Neural cell (in vitro differentiated cells): ENCODE results near the gene ZNF440. TPM values are rescaled to one million over a fixed set of nuclear protein-coding genes. Genes with fewer than 3 reads are reported as not detected.
"Not testable (repeated sequence)": the region's sequence is repeated elsewhere in the genome, so short reads cannot be mapped to it uniquely, and the experiment has no call there.

Source experiments
- H2AFZ ChIP-seq: fragments of 200-600, 300-800 bp; sonication (generic), shearing (Covaris generic); 2 replicates; pipeline ENCODE4 v1.6.0; 2014; ENCODE audit warnings: low read depth, mild to moderate bottlenecking, antibody characterized with exemption, low read length, moderate library complexity
- H3F3A ChIP-seq: fragments of 200-600 bp; shearing (Covaris generic); 2 replicates; pipeline ENCODE4 v1.6.1; 2016; ENCODE audit warnings: mild to moderate bottlenecking, moderate library complexity, mixed read lengths, antibody characterized with exemption, low read length; ENCODE audit not compliant: insufficient read depth, poor library complexity, severe bottlenecking
- H3K27ac ChIP-seq: fragments of 200-600, 300-800 bp; sonication (generic), shearing (Covaris generic); 2 replicates; pipeline ENCODE4 v1.5.1; 2014; ENCODE audit warnings: mild to moderate bottlenecking, low read length, moderate library complexity
- H3K27me3 ChIP-seq: fragments of 300-800, 200-600 bp; sonication (generic), shearing (Covaris generic); 2 replicates; pipeline ENCODE4 v1.6.0; 2014; ENCODE audit warnings: mild to moderate bottlenecking, low read depth, low read length, moderate library complexity; ENCODE audit not compliant: insufficient read depth
- H3K36me3 ChIP-seq: fragments of 300-800, 200-600 bp; sonication (generic), shearing (Covaris generic); 2 replicates; pipeline ENCODE4 v1.5.1; 2014; ENCODE audit warnings: mild to moderate bottlenecking, antibody characterized with exemption, low read length, moderate library complexity; ENCODE audit not compliant: insufficient read depth
- H3K4me2 ChIP-seq: fragments of 300-800, 200-600 bp; sonication (generic), shearing (Covaris generic); 2 replicates; pipeline ENCODE4 v1.6.0; 2014; ENCODE audit warnings: mild to moderate bottlenecking, low read length
- H3K4me3 ChIP-seq: fragments of 300-800, 200-600 bp; sonication (generic), shearing (Covaris generic); 2 replicates; pipeline ENCODE4 v1.5.1; 2014; ENCODE audit warnings: mild to moderate bottlenecking, low read length, moderate library complexity
- H3K79me2 ChIP-seq: fragments of 200-600 bp; shearing (Covaris generic); replicated peaks from 2 replicates; pipeline ENCODE4 v1.6.0; 2014; ENCODE audit warnings: mild to moderate bottlenecking, low read length, moderate library complexity; ENCODE audit not compliant: insufficient read depth
- H3K9ac ChIP-seq: fragments of 300-800, 200-600 bp; sonication (generic), shearing (Covaris generic); 2 replicates; pipeline ENCODE4 v1.6.1; 2016; ENCODE audit warnings: mild to moderate bottlenecking, low read length, mixed read lengths
- H3K9me2 ChIP-seq: fragments of 200-600 bp; shearing (Covaris generic); 2 replicates; pipeline ENCODE4 v1.6.1; 2016; ENCODE audit warnings: mild to moderate bottlenecking, low read length, mixed read lengths; ENCODE audit not compliant: insufficient read depth
- H3K9me3 ChIP-seq: fragments of 200-600, 300-800 bp; sonication (generic), shearing (Covaris generic); 2 replicates; pipeline ENCODE4 v1.6.1; 2016; ENCODE audit warnings: mild to moderate bottlenecking, mixed run types, low read length, moderate library complexity, mixed read lengths
- H4K20me1 ChIP-seq: fragments of 200-600 bp; shearing (Covaris generic); 2 replicates; pipeline ENCODE4 v1.6.1; 2016; ENCODE audit warnings: mild to moderate bottlenecking, mixed run types; ENCODE audit not compliant: insufficient read depth
- CTCF ChIP-seq: fragments of 450-650 bp; IDR thresholded peaks from 2 replicates; pipeline ENCODE4 v1.5.1; 2014; ENCODE audit warnings: antibody characterized with exemption, mild to moderate bottlenecking, moderate library complexity; ENCODE audit not compliant: poor library complexity, severe bottlenecking
- EP300 ChIP-seq: fragments of 450-650 bp; conservative IDR thresholded peaks from 2 replicates; pipeline ENCODE4 v1.6.1; 2014; ENCODE audit warnings: antibody characterized with exemption, mild to moderate bottlenecking, moderate library complexity; ENCODE audit not compliant: poor library complexity, severe bottlenecking
- EZH2 ChIP-seq: fragments of 200-600, 300-800 bp; shearing (Covaris generic), sonication (generic); IDR thresholded peaks from 2 replicates; pipeline ENCODE4 v1.6.1; 2014; ENCODE audit warnings: antibody characterized with exemption, low read length, borderline replicate concordance, mild to moderate bottlenecking; ENCODE audit not compliant: insufficient read depth, poor library complexity, severe bottlenecking
- MXI1 ChIP-seq: fragments of 450-650 bp; conservative IDR thresholded peaks from 2 replicates; pipeline ENCODE4 v1.6.1; 2014; ENCODE audit warnings: antibody characterized with exemption, mild to moderate bottlenecking; ENCODE audit not compliant: poor library complexity, severe bottlenecking
- POLR2AphosphoS5 ChIP-seq: IDR thresholded peaks from 2 replicates; pipeline ENCODE4 v1.6.1; 2012
- RAD21 ChIP-seq: fragments of 450-650 bp; conservative IDR thresholded peaks from 2 replicates; pipeline ENCODE4 v1.6.1; 2014; ENCODE audit warnings: antibody characterized with exemption, mild to moderate bottlenecking, moderate library complexity
- REST ChIP-seq: IDR thresholded peaks from 2 replicates; pipeline ENCODE4 v1.6.1; 2012; ENCODE audit warnings: borderline replicate concordance
- SMC3 ChIP-seq: fragments of 450-650 bp; conservative IDR thresholded peaks from 2 replicates; pipeline ENCODE4 v1.6.1; 2014; ENCODE audit warnings: antibody characterized with exemption, mild to moderate bottlenecking, moderate library complexity; ENCODE audit not compliant: poor library complexity
- TAF1 ChIP-seq: IDR thresholded peaks from 2 replicates; pipeline ENCODE4 v1.6.1; 2012; ENCODE audit warnings: low read depth
- polyA plus RNA-seq: library from polyadenylated mRNA; depleted of rRNA; stranded (reverse); fragments of >200 nt; gene quantifications from 2 replicates; pipeline ENCODE4 v1.2.3, GENCODE V29; 2014

Gene ZNF440
- polyA plus RNA-seq, 1 donor from 2014 or later, result 26.6 TPM

GRCh38 chr19:11776669-11777068, 37.4 kb upstream of the ZNF440 start:
- H2AFZ ChIP-seq, H3K4me2 ChIP-seq, H3K4me3 ChIP-seq, H3K9ac ChIP-seq, H3F3A ChIP-seq, H3K9me2 ChIP-seq, H3K9me3 ChIP-seq, H4K20me1 ChIP-seq, H3K79me2 ChIP-seq, H3K27ac ChIP-seq, H3K27me3 ChIP-seq: not testable (repeated sequence)
- peaks cover 27% of the 10 kb centered on the region for H3K36me3 ChIP-seq

GRCh38 chr19:11780431-11781020, 33.5 kb upstream of the ZNF440 start:
- Histone ChIP-seq H3K9me3 (peaks cover 14% of the 10 kb centered on the region), H4K20me1 (no peaks in the 10 kb centered on the region), H3F3A (no peaks in the 10 kb centered on the region), H3K4me2 (no peak overlapping the region), H3K9me2 (no peaks in the 10 kb centered on the region), H3K79me2 (no peaks in the 10 kb centered on the region), H3K27me3 (no peaks in the 10 kb centered on the region), H3K9ac (no peak overlapping the region), H3K36me3 (peaks cover 47% of the 10 kb centered on the region), H3K4me3 (no peak overlapping the region), H2AFZ (no peak overlapping the region), H3K27ac (no peak overlapping the region)
- TF ChIP-seq MXI1 (no peak), REST (no peak), TAF1 (no peak), EP300 (no peak), SMC3 (no peak), CTCF (no peak), RAD21 (no peak), EZH2 (no peak), POLR2AphosphoS5 (no peak)
